ENCODE results near the gene COBL.

DNA sequence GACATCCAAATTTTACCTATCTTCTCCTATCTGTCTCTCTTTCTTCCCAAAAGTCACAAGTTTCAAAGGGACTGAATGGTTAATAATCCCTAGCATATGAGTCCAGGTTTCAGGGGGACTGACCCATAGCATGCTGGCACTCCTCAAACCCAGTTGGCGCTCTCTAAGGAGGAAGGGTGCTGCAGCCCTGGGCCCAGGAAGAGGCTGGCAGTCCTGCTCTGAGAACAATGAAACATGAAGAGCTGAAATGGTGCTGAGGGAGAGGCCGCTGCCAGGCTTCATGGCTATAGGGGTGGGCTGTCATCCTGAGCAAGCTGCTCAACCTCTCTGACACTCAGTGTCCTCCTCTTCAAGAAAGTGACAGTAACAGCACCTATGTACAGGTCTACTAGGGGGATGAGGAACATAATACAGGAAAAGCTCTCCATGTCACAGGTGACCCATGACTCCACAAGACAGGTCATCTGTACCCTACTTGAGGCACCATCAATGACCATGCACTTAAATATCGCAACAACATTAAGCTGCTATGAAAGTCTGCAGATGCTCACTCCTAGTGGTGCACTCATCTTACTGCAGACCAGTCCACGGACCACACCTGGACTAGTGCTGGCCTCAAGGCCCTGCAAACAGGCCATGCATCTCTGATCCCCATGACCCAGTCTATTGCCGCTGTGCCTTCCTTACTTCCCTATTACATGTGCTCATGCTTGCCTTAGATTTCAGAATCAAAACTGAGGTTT lies 17.0 kb downstream of the COBL start:
- TF ChIP-seq TARDBP (IDR thresholded peaks at IDR 0.05) (no peak), FOXM1 (IDR thresholded peaks at IDR 0.05; ENCODE audit: borderline replicate concordance) (no peak), FOXK2 (IDR thresholded peaks at IDR 0.05) (no peak), HDGF (IDR thresholded peaks at IDR 0.05; ENCODE audit: borderline replicate concordance) (no peak)
